Skin epidermis (tissue), 12 donors: ENCODE measurements around the gene RBP3.

ENCODE experiments used
- H3K27ac ChIP-seq, 21 experiments: fragments of 200-600 bp; sonication (generic) in 11 of 21; one replicate each; pipeline ENCODE4 v1.5.0; 2020; ENCODE audit warnings: mild to moderate bottlenecking in 3 of 21, inconsistent platforms in 2 of 21, moderate library complexity in 2 of 21
- H3K4me3 ChIP-seq, 7 experiments: fragments of 200-600 bp; sonication (generic) in 2 of 7; one replicate each; pipeline ENCODE4 v1.5.0; 2020; ENCODE audit warnings: inconsistent platforms in 2 of 7, mild to moderate bottlenecking in 2 of 7, moderate library complexity in 1 of 7

The RBP3 gene

DNA sequence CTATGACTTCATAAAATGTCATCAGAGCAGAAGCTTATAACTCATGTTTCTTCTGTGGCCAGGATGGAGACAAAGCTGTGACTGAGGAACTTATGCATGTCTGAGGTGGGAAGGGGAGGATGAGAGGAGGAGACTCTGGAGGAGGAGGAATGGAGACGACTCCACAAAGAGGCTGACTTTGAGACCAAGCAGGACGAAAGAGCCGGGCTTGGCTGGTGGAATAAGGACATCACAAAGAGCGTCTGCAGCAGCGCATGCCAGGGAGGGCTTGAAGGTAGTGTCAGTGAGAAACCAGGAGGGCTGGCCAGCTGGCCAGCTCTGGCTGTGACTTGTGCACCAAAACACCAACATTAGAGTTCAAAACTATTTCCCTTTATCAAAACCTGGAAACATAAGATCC is 32.0 kb upstream of the RBP3 start:
- Histone ChIP-seq H3K27ac (no peak overlapping the region), H3K4me3 (no peak overlapping the region)

DNA sequence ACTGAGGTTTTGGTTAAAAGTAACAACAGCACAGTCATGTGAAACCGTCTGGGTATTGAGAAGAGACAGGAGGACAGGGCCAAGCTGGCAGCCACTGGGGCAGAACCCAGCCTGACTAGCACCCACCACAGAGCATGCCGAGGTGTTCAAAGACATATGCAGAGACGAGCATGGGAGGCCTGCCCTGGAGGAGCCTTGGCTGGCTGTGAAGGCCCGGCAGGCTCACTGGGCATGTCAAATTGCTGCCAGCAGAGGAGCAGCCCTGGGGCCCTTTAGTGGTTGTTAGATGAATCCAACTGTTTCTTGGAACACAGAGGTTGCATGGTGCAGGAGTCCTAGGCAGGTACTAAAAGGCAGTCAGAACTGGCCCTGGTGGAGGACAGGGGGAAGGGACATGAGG is 30.9 kb upstream of the RBP3 start:
- H3K27ac ChIP-seq = no peak overlapping the region
- H3K4me3 ChIP-seq = no peak overlapping the region

DNA sequence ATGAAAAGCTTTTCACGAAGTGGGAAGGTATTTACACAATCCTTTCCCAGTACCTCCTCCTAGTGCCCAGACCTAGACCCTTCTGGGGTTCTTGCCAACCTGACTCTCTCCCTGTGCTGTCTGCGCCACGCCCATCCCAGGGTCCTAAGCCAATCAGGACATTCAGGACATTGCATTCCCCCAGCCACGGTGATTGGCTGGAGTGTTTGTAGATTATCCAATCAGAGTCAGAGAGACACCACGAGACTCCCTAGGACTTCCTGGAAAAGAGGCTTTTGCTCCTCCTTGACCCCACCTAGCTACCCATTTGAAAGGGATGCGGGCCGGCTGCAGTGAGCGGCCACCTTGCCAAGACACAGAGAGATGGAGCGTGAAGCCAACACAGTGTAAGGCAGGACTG is 29.5 kb upstream of the RBP3 start:
- Histone ChIP-seq H3K4me3 (no peak overlapping the region), H3K27ac (no peak overlapping the region)

DNA sequence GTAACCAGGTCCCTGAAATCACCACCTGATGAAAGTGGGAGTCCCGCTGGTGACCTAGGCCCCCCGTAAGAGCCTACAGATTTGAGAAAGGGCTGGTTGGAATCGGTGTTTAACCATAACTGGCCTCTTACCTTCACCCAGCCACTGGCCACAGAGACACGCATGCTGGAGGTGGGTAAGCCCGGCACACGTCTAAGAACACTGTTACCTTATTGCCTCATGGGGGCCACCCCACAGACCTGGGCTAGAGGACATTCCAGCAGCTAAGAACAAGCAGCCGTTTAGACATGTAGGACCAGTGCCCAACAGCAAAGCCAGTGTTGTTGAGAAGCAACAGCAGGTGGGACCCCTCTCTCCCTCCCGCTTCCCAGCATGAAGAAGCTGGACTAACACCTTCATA is 28.4 kb upstream of the RBP3 start:
- H3K4me3 ChIP-seq = no peak overlapping the region
- H3K27ac ChIP-seq = no peak overlapping the region

DNA sequence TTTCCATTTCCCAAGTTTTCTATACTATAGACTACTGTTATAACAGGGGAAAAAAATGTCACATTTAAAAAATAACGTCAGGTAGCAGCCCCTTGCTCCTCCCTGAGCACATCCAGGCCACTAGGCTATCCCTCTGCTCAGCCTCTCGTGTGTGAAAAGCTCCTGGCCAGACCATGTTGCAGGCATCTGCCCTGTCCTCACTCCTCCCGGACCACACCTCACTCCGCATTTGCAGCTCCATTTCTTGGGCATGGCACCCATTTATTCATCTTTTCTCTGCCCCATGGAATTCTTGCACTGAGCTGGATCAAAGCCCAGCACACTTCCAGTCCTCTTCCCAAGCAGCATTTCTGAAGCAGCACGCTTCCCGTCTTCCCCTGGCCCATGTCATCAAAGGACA is 27.4 kb upstream of the RBP3 start:
- H3K27ac ChIP-seq = no peak overlapping the region

DNA sequence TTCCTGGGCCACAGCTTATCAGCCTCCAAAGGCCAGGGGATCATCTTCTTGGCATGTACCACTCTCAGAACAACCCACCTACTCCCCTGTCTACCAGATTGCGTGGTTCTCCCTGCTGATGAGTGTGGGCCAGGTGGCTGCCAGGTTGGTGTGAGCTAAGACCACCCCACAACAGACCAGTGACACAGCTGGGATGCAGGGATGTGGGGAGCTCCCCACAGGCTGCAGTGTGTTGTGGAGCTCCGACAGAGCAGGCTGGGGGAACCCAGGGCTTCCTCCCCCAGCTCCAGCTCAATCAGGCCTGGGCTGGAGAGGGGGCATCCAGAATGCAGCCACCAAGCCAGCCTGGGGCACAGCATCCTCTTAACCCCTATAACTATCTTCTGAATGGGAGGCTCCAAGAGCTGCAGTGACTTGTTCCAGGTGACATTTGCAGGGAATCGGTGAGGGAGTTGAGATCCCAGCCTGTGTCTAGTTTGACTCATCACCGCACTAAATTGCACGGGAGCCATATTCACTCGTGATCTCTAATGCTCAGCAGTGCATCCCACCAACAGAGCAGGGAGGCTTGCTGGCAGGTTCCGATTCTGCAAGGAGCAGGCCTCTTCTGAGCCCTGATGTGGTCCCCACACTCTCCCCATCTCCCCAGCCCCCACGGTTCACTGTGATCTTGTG is 26.5 kb upstream of the RBP3 start:
- H3K4me3 ChIP-seq = no peak overlapping the region
- H3K27ac ChIP-seq = no peak overlapping the region

More for the DNA sequence above, 27.4 kb upstream of the RBP3 start:
- no peak overlapping the region for H3K4me3 ChIP-seq

DNA sequence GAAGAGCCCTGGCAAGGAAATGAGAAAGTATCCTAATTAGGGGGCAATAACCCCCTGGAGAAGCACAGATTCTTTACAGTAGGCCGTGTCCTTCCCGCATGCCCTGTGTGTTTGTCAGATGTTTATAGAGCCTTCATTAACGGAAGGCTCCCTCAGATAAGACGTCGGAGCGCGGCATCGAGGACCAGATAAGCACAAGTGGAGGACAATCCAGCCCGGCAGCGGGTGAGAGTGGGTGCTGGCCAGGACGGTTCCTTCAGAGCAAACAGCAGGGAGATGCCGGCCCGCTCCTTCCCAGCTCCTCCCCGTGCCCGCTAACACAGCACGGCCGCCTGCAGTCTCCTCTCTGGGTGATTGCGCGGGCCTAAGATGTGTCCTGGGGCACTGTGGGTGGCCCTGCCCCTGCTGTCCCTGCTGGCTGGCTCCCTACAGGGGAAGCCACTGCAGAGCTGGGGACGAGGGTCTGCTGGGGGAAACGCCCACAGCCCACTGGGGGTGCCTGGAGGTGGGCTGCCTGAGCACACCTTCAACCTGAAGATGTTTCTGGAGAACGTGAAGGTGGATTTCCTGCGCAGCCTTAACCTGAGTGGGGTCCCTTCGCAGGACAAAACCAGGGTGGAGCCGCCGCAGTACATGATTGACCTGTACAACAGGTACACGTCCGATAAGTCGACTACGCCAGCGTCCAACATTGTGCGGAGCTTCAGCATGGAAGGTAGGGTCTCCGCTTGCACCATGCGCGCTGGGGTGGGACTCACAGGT is 25.7 kb upstream of the RBP3 start, which contains the start of gene GDF2:
Gene GDF2, plus strand, starts transcription at position 155 of the 762 bp plus-strand sequence. Its CDS starts 215 bp downstream, at position 370.
- H3K27ac ChIP-seq = no peak within 1 kb of the TSS
- no peak within 1 kb of the TSS for H3K4me3 ChIP-seq

DNA sequence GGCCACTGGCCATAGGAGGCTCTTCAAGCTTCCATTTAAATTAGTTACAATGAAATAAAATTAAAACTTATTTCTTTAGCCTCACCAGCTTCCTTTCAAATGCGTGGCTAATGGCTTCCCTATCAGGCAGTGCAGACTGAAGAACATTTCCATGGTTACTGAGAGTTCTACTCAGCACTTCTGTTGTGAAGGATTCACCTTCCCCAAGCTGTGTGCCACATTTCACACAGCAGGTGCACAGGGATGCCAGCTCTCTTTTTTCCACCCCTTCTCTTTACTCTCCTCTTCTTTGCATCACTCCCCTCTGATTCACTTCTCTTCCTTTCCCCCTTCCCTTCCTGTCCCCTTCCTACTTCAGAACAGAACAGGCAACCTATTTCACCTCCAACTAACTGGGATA is 25.1 kb upstream of the RBP3 start:
- H3K4me3 ChIP-seq = no peak overlapping the region

DNA sequence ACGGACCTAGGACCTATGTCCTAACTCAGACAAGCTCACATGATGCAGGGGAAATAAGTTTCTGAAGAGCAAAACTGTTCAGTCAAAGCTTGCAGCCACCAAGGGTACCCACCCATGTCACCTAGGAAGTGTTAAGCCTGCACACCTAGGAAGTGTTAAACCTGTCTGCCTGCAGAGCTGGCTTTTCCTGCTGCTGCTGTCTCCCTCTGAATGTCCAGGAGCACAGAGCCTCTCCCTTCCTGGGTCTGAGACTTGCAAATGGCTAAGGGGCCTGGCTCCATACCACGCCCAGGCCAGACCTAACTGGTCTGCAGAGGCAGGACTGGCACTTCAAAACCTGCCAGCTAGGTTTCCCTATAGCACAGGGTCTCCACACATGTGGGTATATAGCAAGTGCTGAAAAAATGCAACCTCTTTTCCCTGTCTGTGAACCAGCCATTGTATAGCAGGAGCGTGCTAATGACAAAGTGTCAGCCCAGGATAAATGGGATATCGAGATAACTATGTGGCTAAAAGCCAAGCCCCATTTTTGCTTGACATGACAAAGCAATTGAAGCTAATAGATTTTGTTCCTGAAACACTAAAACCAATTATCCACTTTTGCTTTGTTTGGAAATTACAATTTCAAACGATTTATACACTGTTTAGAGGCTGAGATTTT is 24.4 kb upstream of the RBP3 start:
- no peak overlapping the region for H3K27ac ChIP-seq
- no peak overlapping the region for H3K4me3 ChIP-seq

More for the DNA sequence above, 25.1 kb upstream of the RBP3 start:
- no peak overlapping the region for H3K27ac ChIP-seq

DNA sequence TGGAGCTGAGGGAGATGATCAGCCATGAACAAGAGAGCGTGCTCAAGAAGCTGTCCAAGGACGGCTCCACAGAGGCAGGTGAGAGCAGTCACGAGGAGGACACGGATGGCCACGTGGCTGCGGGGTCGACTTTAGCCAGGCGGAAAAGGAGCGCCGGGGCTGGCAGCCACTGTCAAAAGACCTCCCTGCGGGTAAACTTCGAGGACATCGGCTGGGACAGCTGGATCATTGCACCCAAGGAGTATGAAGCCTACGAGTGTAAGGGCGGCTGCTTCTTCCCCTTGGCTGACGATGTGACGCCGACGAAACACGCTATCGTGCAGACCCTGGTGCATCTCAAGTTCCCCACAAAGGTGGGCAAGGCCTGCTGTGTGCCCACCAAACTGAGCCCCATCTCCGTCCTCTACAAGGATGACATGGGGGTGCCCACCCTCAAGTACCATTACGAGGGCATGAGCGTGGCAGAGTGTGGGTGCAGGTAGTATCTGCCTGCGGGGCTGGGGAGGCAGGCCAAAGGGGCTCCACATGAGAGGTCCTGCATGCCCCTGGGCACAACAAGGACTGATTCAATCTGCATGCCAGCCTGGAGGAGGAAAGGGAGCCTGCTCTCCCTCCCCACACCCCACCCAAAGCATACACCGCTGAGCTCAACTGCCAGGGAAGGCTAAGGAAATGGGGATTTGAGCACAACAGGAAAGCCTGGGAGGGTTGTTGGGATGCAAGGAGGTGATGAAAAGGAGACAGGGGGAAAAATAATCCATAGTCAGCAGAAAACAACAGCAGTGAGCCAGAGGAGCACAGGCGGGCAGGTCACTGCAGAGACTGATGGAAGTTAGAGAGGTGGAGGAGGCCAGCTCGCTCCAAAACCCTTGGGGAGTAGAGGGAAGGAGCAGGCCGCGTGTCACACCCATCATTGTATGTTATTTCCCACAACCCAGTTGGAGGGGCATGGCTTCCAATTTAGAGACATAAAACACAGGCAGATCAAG is 22.6 kb upstream of the RBP3 start:
- Histone ChIP-seq H3K4me3 (no peak overlapping the region), H3K27ac (no peak overlapping the region)

DNA sequence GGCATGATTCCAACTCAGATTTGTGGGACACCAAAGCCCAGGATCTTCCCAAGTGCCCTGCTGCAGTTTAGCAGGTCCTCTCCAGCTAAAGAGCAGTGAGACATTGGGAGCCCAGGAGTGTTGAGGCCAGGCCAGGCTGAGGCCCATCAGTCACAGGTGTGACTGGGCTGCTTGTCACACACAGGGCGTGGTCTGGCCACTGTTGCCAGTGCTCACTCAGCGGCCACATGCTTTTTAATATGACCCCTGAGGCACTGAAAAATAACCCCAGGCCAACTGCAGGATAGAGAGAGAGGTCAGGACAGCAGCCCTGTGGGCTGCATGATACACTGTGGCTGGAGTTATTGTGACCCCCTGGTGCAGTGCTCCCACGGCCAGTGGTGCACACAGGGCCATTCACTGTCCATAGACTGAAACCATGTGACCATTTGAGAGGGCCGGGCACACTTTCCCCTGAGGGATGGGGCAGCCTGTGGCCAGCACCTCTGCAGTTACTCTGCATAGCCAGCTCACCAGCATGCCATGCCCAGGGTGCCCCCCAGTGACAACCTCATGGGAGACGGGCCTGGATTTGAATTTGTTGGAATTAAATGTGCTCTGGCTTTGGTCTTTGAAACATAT is 21.7 kb upstream of the RBP3 start:
- Histone ChIP-seq H3K27ac (no peak overlapping the region), H3K4me3 (no peak overlapping the region)

DNA sequence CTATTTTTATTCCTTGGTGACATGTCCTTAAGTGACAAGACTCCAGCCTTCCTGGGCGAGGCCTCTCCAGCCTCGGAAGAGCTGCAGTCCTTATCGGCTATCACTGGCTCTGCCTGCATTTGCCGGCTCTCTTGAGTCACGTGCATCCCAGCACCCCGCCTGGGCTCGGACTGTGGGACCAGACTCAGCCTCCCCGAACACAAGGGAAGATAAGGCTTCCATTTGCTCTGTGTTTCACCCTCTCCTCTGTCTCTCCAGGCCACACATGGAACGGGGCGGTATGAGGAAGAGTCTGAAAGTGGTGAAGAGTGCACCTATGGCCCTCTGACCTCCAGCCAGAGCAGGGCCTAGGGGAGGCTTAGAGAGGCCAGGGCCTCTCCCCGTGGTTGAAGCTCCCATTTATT is 21.2 kb upstream of the RBP3 start:
- H3K4me3 ChIP-seq = no peak overlapping the region
- H3K27ac ChIP-seq = no peak overlapping the region

DNA sequence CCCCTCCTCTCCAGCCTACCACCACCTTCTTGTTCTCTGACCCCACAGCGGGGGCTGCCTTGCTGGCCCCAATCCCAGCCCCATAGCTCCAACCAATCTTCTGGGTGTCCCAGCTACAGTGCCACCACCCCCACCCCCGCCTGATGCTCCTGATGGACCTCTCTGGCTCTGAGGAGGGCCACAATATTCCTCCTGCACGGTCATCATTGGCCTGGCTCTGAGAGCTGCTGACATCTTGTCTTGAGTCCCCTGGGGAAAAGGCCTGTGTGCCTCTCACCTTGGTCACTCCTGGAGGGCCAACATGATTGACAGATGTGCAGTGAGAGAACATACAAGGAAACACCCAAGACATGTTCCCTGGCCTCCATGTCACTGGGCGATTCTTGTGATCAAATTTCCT is 18.3 kb upstream of the RBP3 start:
- no peak overlapping the region for H3K27ac ChIP-seq
- H3K4me3 ChIP-seq = no peak overlapping the region

DNA sequence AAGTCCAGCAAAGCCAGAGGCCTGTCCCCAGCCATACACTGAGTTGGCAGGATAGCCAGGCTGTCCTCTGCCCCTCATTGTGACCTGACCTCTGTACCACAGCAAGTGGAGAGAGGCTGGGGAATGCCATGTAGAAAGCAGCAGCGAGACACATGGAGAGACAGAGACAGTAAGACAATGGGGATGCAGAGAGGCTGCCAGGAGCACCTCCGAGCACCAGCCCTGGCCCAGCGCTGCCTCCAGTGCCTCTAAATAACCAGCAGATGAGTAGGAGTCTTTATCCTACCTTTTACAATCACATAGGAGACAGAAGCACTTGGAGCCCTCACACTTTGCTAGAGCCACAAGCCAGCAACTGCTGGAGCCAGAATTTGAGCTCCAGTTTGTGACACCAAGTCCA is 17.8 kb upstream of the RBP3 start:
- no peak overlapping the region for H3K4me3 ChIP-seq
- no peak overlapping the region for H3K27ac ChIP-seq

DNA sequence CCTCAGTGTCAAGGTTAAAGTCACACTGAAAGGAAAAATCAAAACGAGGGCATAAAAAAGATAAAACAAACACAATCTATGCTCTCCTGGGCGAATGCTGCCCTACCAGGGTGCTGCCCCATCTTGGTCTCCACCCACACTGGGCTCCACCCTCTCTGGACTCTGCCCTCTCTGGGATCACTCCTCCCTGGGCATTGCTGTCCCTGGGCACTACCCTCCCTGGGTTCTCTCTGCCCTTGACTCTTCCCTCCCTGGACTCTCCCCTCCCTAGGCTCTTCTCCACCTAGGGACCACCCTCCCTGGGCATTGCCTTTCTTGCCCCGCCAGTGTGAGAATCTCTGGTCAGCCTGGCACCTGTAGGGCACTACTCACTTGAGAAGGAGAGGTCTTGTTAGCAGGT is 17.4 kb upstream of the RBP3 start:
- Histone ChIP-seq H3K4me3 (no peak overlapping the region), H3K27ac (no peak overlapping the region)

DNA sequence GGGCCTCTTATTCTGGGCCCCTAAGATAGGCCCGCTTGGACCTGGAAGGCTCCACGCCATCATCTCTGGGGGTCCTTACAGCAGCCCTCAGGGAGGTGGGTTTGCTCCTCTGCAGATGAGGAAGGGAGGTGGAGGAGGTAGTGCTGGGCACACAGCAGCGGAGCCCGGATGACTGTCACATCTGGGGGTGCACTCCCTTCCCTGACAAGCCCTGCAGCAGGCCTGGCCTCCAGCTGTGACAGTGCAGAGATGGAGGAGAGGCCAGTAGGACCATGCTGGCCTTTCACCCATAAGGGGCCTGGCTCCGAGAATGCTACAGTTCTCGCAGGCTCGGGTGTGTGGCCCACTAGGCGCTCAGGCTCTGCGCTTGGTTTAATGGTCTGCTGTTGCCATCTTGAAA is 16.7 kb upstream of the RBP3 start:
- Histone ChIP-seq H3K4me3 (no peak overlapping the region), H3K27ac (no peak overlapping the region)

DNA sequence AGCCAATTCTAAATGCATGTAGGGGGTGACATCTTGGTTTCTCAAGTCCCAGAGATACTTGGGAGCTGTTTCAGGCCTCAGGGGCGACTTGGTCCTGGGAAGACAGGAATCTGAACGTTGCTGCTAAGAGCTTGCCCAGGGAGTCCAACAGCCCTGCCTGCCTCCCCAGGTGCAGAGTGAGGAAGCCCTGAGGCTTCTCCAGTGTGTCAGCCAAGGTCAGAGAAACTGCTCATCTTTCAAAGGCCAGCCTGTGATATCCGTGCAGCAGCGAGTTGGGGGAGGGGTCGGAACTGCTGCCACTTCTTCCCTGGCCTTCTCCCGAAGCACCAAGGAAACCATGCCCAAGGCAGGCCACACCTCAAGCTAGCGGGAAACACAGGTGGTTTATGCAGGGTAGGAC is 16.2 kb upstream of the RBP3 start:
- Histone ChIP-seq H3K4me3 (no peak overlapping the region), H3K27ac (no peak overlapping the region)

DNA sequence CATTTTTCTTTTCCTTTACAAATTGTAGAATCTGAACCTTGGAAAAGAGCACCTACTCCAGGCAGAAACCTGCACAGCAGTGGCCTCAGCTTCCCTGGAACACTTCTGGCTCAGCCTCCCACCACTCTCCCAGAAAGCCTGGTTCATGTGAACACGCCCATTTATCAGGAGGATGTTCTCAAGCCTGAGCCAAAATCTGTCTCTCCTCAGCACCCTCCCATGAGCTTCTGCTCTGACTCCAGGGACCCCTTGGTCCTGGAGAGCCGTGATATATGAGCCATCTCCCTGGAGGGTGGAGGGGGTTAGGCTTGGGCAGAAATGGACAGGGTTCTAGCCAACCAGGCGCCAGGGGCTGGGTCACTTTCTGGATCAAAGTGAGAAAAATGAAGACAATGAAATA is 15.8 kb upstream of the RBP3 start:
- no peak overlapping the region for H3K27ac ChIP-seq
- no peak overlapping the region for H3K4me3 ChIP-seq

DNA sequence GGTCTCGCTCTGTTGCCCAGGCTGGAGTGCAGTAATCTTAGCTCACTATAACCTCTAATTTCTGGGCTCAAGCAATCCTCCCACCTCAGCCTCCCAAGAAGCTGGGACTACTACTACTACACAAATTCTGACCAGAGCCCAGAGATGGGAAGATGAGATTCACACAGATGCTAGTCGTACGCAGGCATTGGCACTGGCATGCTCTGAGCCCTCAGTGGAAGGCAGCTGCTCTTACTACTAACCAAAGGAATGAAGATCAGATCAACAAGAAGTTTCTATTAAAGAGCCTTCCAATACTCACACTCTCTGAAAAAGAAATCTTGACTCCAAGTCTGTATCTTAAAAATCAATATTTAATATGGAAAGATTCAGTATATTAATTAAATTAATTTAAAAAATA is 15.2 kb upstream of the RBP3 start:
- H3K4me3 ChIP-seq = no peak overlapping the region
- no peak overlapping the region for H3K27ac ChIP-seq
